Measurements from ENCODE around the gene FAM110C. TPM values are rescaled to one million over a fixed set of nuclear protein-coding genes. Genes with fewer than 3 reads are reported as not detected.
"Not testable (repeated sequence)": the region's sequence is repeated elsewhere in the genome, so short reads cannot be mapped to it uniquely, and the experiment has no call there.

The FAM110C gene
- total RNA-seq, 1 experiment from 2014 or later: not detected

DNA sequence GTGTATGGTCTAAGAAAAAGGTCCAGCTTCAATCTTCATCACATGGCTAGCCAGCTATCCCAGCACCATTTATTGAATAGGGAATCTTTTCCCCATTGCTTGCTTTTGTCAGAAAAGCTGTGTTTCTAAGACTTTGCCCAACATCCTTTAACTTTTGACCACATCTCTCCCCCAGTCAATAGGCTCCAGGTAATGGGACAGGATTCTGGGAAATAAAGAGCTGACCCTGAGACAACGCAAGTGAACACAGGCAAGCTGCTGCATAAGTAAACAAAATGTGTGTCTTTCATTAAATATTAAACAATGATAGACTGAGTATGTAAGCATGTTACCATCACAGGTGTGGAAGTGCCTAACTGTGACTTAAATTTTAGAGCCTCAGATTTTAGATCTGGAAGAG, 23.0 kb downstream of the FAM110C start:
- no peaks in the 10 kb centered on the region for H3K27me3 ChIP-seq (ENCODE audit: low read length)
- no peak overlapping the region for H3K9ac ChIP-seq (ENCODE audit: low read length)
- H3K4me3 ChIP-seq (ENCODE audit: low read length): no peak overlapping the region
- DNase-seq: no peak
- no peaks in the 10 kb centered on the region for H3K79me2 ChIP-seq (ENCODE audit: low read length)
- peaks cover 17% of the 10 kb centered on the region for H3K4me1 ChIP-seq (ENCODE audit: low read length)
- no peaks in the 10 kb centered on the region for H3K36me3 ChIP-seq (ENCODE audit: insufficient read depth, low read length)
- H3K9me2 ChIP-seq (replicated peaks; ENCODE audit: insufficient read depth, low read length): no peaks in the 10 kb centered on the region
- no peaks in the 10 kb centered on the region for H3K9me3 ChIP-seq (ENCODE audit: low read length)
- H3K27ac ChIP-seq (ENCODE audit: low read length): no peak overlapping the region
- no peak overlapping the region for H2AFZ ChIP-seq (ENCODE audit: low read length)
- no peaks in the 10 kb centered on the region for H4K20me1 ChIP-seq (ENCODE audit: insufficient read depth, low read depth, low read length)
- H3K4me2 ChIP-seq (ENCODE audit: low read depth, low read length, poor library complexity, severe bottlenecking): no peak overlapping the region

DNA sequence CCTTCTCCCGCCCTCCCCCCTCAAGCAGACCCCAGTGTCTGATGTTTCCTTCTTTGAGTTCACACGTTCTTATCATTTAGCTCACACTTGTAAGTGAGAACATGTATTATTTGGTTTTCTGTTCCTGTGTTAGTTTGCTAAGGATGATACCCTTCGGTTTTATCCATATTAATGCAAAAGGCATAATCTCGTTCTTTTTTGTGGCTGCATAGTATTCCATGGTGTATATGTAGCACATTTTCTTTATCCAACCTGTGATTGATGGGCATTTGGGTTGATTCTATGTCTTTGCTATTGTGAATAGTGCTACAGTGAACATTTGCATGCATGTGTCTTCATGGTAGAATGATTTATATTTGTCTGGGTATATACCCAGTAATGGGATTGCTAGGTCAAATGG, 24.1 kb downstream of the FAM110C start:
- H3K36me3 ChIP-seq (ENCODE audit: insufficient read depth, low read length); H4K20me1 ChIP-seq (ENCODE audit: insufficient read depth, low read depth, low read length); H3K4me2 ChIP-seq (ENCODE audit: low read depth, low read length, poor library complexity, severe bottlenecking); DNase-seq; H3K4me3 ChIP-seq (ENCODE audit: low read length); H3K79me2 ChIP-seq (ENCODE audit: low read length); H2AFZ ChIP-seq (ENCODE audit: low read length); H3K27ac ChIP-seq (ENCODE audit: low read length); H3K27me3 ChIP-seq (ENCODE audit: low read length); H3K9me3 ChIP-seq (ENCODE audit: low read length); H3K9me2 ChIP-seq (replicated peaks; ENCODE audit: insufficient read depth, low read length); H3K4me1 ChIP-seq (ENCODE audit: low read length); H3K9ac ChIP-seq (ENCODE audit: low read length): not testable (repeated sequence)

DNA sequence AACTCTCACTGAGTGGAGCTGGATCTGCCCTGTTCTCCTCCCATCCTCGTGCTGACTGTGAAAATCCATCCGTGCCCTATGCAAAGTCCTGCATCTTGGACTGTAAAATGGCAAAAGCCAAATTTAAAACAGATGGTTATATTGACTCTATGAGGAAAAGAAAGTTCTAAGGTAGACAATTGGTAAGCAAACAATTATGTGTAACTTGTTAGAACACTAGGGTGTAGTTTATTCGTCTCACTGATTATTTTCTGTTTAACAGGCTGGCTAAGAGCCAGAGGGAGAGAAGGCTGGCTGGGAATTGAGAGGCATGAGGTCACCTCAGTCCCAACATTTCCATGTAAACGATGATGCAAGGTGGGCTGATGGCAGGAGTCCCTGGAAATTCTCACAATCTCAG, 26.0 kb downstream of the FAM110C start:
- H3K4me2 ChIP-seq (ENCODE audit: low read depth, low read length, poor library complexity, severe bottlenecking); H2AFZ ChIP-seq (ENCODE audit: low read length); H3K27me3 ChIP-seq (ENCODE audit: low read length); H3K9me2 ChIP-seq (replicated peaks; ENCODE audit: insufficient read depth, low read length); H3K9me3 ChIP-seq (ENCODE audit: low read length); H4K20me1 ChIP-seq (ENCODE audit: insufficient read depth, low read depth, low read length); H3K4me1 ChIP-seq (ENCODE audit: low read length); H3K27ac ChIP-seq (ENCODE audit: low read length); H3K36me3 ChIP-seq (ENCODE audit: insufficient read depth, low read length); DNase-seq; H3K4me3 ChIP-seq (ENCODE audit: low read length); H3K79me2 ChIP-seq (ENCODE audit: low read length); H3K9ac ChIP-seq (ENCODE audit: low read length): not testable (repeated sequence)

DNA sequence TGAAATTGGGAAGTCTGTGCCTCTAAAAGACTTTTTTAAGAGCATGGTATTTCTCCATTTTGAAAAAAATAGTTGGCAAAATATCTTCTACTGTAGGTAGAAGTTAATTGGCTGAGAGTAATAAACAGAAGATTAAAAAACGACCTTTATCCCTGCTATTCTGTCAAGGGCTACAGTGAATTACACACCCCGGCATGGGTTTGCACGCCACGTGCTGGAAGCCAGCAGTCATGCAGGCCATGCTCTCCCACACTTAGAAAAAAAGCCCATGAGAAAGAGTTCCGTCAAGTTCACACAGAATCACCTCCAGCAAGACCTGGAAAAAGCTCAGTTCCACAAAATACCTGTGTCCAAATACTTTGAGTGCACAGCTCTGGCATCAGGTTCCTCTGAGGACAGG, 26.8 kb downstream of the FAM110C start:
- H3K9ac ChIP-seq (ENCODE audit: low read length): no peak overlapping the region
- H3K4me3 ChIP-seq (ENCODE audit: low read length): no peak overlapping the region
- no peaks in the 10 kb centered on the region for H3K9me3 ChIP-seq (ENCODE audit: low read length)
- DNase-seq: no peak
- no peak overlapping the region for H3K27ac ChIP-seq (ENCODE audit: low read length)
- no peaks in the 10 kb centered on the region for H3K27me3 ChIP-seq (ENCODE audit: low read length)
- H3K79me2 ChIP-seq (ENCODE audit: low read length): no peaks in the 10 kb centered on the region
- H3K4me1 ChIP-seq (ENCODE audit: low read length): no peaks in the 10 kb centered on the region
- no peaks in the 10 kb centered on the region for H4K20me1 ChIP-seq (ENCODE audit: insufficient read depth, low read depth, low read length)
- no peaks in the 10 kb centered on the region for H3K9me2 ChIP-seq (replicated peaks; ENCODE audit: insufficient read depth, low read length)
- no peak overlapping the region for H2AFZ ChIP-seq (ENCODE audit: low read length)
- H3K36me3 ChIP-seq (ENCODE audit: insufficient read depth, low read length): no peaks in the 10 kb centered on the region
- no peak overlapping the region for H3K4me2 ChIP-seq (ENCODE audit: low read depth, low read length, poor library complexity, severe bottlenecking)

DNA sequence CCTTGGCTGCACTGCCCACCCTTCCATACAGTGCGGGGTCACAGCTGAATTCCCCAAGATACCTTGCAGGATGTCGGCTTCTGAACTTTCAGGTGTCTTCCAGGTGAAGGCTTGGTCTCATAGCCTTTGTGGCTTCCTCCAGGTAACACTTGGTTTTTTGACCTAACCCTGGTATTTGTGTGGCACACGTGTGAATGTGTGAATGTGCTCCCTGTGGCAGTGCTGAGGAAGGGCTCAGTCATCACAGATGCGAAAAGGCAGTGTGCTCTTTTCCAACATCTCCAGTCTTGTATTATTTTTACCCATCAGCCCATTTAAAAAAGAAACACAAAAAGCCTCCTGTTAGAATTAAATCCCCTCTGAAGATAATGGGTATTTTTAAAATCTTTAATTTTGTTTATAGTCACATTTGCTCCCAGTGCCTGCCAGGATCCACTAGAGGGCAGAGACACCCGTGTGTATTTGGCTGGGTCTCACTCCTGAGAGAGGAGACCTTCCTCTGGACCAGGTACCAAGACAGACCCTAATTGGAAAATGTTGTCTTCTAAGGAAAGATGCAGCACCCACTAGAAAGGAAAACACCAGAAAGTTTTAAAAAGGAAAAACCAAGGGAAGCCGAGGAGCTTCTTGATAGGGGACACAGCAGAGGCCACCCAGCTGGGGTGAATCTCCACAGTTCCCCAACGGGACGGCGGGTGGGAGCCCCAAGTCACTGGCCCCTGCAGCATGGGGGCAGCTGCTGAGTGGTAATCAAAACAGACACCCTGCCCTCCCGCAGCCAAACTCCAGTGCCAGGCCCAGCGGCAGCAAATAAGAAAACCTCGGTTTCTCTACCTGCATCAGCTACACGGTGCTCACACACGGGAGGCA, 27.7 kb downstream of the FAM110C start:
- peak; percentile 54 for DNase-seq
- H2AFZ ChIP-seq (ENCODE audit: low read length): no peak overlapping the region
- H3K9me3 ChIP-seq (ENCODE audit: low read length): no peaks in the 10 kb centered on the region
- H4K20me1 ChIP-seq (ENCODE audit: insufficient read depth, low read depth, low read length): no peaks in the 10 kb centered on the region
- H3K27me3 ChIP-seq (ENCODE audit: low read length): no peaks in the 10 kb centered on the region
- no peaks in the 10 kb centered on the region for H3K79me2 ChIP-seq (ENCODE audit: low read length)
- no peaks in the 10 kb centered on the region for H3K4me1 ChIP-seq (ENCODE audit: low read length)
- H3K9ac ChIP-seq (ENCODE audit: low read length): no peak overlapping the region
- H3K27ac ChIP-seq (ENCODE audit: low read length): no peak overlapping the region
- H3K4me2 ChIP-seq (ENCODE audit: low read depth, low read length, poor library complexity, severe bottlenecking): no peak overlapping the region
- H3K36me3 ChIP-seq (ENCODE audit: insufficient read depth, low read length): no peaks in the 10 kb centered on the region
- H3K9me2 ChIP-seq (replicated peaks; ENCODE audit: insufficient read depth, low read length): no peaks in the 10 kb centered on the region
- no peak overlapping the region for H3K4me3 ChIP-seq (ENCODE audit: low read length)

DNA sequence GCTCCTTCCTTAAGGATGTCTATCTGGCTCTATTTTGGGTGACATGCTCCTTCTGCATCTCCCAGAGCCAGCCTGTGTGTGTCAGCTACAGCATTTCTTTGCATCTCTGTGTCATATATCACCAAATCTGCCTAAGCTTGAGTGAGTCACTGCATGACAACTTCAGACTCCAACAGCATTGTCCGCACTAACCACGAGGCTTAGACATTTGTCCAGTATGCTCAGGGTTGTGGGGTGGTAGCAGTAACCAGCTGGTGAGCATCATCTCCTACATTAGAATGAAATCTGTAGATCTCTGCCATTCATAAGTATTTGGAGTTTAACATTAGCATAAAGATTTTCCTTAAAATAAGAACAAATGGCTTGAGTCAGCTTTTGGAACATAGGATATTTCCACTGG, 30.4 kb downstream of the FAM110C start:
- H3K79me2 ChIP-seq (ENCODE audit: low read length); H3K9me2 ChIP-seq (replicated peaks; ENCODE audit: insufficient read depth, low read length); H3K9me3 ChIP-seq (ENCODE audit: low read length): not testable (repeated sequence)

DNA sequence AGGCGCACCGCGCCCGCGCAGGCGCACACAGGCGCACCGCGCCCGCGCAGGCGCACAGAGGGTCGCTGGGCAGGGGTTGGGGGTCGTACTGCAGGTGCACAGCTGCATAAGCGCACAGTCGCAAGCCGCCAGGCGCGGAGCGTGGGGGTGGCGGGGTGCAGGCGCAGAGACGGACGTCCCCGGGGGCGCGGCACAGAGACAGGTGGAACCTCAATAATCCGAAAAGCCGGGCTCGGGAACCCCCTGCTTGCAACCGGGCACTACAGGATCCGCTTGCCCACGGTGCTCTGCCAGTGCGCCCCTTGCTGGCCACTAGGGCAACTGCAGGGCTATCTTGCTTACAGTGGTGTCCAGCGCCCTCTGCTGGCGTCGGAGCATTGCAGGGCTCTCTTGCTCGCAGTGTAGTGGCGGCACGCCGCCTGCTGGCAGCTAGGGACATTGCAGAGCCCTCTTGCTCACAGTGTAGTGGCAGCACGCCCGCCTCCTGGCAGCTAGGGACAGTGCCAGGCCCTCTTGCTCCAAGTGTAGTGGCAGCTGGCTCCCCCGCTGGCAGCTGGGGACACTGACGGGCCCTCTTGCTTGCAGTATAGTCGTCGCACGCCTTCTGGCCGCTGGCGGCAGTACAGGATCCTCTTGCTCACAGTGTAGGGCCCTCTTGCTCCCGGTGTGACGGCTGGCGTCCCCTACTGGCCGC, 34.9 kb downstream of the FAM110C start:
- no peaks in the 10 kb centered on the region for H3K4me1 ChIP-seq (ENCODE audit: low read length)
- no peak overlapping the region for H3K4me2 ChIP-seq (ENCODE audit: low read depth, low read length, poor library complexity, severe bottlenecking)
- no peak overlapping the region for H3K4me3 ChIP-seq (ENCODE audit: low read length)
- no peak overlapping the region for H2AFZ ChIP-seq (ENCODE audit: low read length)
- no peaks in the 10 kb centered on the region for H3K79me2 ChIP-seq (ENCODE audit: low read length)
- H3K27ac ChIP-seq (ENCODE audit: low read length): no peak overlapping the region
- no peaks in the 10 kb centered on the region for H3K9me2 ChIP-seq (replicated peaks; ENCODE audit: insufficient read depth, low read length)
- no peaks in the 10 kb centered on the region for H3K36me3 ChIP-seq (ENCODE audit: insufficient read depth, low read length)
- peaks cover 3% of the 10 kb centered on the region; the same call in 1 of the 2 replicates for H3K9me3 ChIP-seq (ENCODE audit: low read length)
- DNase-seq: peak; percentile 85
- H3K27me3 ChIP-seq (ENCODE audit: low read length): no peaks in the 10 kb centered on the region
- no peak overlapping the region for H3K9ac ChIP-seq (ENCODE audit: low read length)
- H4K20me1 ChIP-seq (ENCODE audit: insufficient read depth, low read depth, low read length): no peaks in the 10 kb centered on the region

More for the DNA sequence above, 30.4 kb downstream of the FAM110C start:
- not testable (repeated sequence) for H3K4me2 ChIP-seq (ENCODE audit: low read depth, low read length, poor library complexity, severe bottlenecking); H3K27me3 ChIP-seq (ENCODE audit: low read length); H4K20me1 ChIP-seq (ENCODE audit: insufficient read depth, low read depth, low read length); DNase-seq; H3K36me3 ChIP-seq (ENCODE audit: insufficient read depth, low read length); H3K27ac ChIP-seq (ENCODE audit: low read length); H3K4me1 ChIP-seq (ENCODE audit: low read length); H3K4me3 ChIP-seq (ENCODE audit: low read length); H3K9ac ChIP-seq (ENCODE audit: low read length); H2AFZ ChIP-seq (ENCODE audit: low read length)

DNA sequence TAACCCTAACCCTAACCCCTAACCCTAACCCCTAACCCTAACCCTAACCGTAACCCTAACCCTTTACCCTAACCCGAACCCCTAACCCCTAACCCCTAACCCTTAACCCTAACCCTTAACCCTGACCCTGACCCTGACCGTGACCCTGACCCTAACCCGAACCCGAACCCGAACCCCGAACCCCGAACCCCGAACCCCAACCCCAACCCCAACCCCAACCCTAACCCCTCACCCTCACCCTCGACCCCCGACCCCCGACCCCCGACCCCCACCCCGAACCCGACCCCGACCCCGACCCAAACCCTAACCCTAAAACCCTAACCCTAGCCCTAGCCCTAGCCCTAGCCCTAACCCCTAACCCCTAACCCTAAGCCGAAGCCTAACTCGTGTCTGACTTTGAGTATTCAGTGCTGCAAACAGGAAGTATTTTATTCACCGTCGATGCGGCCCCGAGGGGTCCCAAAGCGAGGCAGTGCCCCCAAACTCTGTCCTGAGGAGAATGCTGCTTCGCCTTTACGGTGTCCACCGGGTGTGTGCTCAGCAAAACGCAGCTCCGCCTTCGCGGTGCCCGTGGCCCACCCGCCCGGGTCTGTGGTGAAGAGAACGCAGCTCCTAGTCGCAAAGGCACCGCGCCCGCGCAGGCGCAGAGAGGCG, 36.0 kb downstream of the FAM110C start:
- peaks cover 3% of the 10 kb centered on the region; the same call in 1 of the 2 replicates for H3K9me3 ChIP-seq (ENCODE audit: low read length)
- H3K27me3 ChIP-seq (ENCODE audit: low read length): no peaks in the 10 kb centered on the region
- no peak overlapping the region for H3K27ac ChIP-seq (ENCODE audit: low read length)
- H4K20me1 ChIP-seq (ENCODE audit: insufficient read depth, low read depth, low read length): no peaks in the 10 kb centered on the region
- no peaks in the 10 kb centered on the region for H3K4me1 ChIP-seq (ENCODE audit: low read length)
- no peak overlapping the region for H3K4me3 ChIP-seq (ENCODE audit: low read length)
- H3K4me2 ChIP-seq (ENCODE audit: low read depth, low read length, poor library complexity, severe bottlenecking): no peak overlapping the region
- no peaks in the 10 kb centered on the region for H3K36me3 ChIP-seq (ENCODE audit: insufficient read depth, low read length)
- H2AFZ ChIP-seq (ENCODE audit: low read length): no peak overlapping the region
- DNase-seq: no peak
- no peaks in the 10 kb centered on the region for H3K9me2 ChIP-seq (replicated peaks; ENCODE audit: insufficient read depth, low read length)
- H3K79me2 ChIP-seq (ENCODE audit: low read length): no peaks in the 10 kb centered on the region
- H3K9ac ChIP-seq (ENCODE audit: low read length): no peak overlapping the region
